Keratinocyte (primary cell): ENCODE results near the gene DNAJB6. TPM values are rescaled to one million over a fixed set of nuclear protein-coding genes. Genes with fewer than 3 reads are reported as not detected.

Experiments
- DNase-seq: peaks from one replicate; pipeline ENCODE4 v3.0.0-alpha.2; 2011; ENCODE audit warnings: low read depth, missing footprints, low spot score
- FAIRE-seq: peaks from 2 replicates; lab custom pipeline; 2011; peaks lifted over from hg19 to GRCh38; lab: Jason Lieb, UNC
- H2AFZ ChIP-seq: 2 replicates; pipeline ENCODE4 v1.6.0; 2012; ENCODE audit warnings: low read length, control low read depth, inconsistent platforms; ENCODE audit not compliant: control insufficient read depth
- H3K27ac ChIP-seq: 2 replicates; pipeline ENCODE4 v1.5.1; 2011; ENCODE audit warnings: low read length; ENCODE audit not compliant: control insufficient read depth, insufficient read depth
- H3K27me3 ChIP-seq: 3 replicates; pipeline ENCODE4 v1.6.0; 2011; ENCODE audit warnings: low read length; ENCODE audit not compliant: control insufficient read depth, insufficient read depth; ENCODE audit errors: extremely low read depth
- H3K36me3 ChIP-seq, 2 experiments: 2 replicates in 1 of 2; 3 replicates in 1 of 2; pipeline ENCODE4 v1.5.1; 2011; ENCODE audit warnings: low read length in 2 of 2, mild to moderate bottlenecking in 1 of 2; ENCODE audit not compliant: control insufficient read depth in 2 of 2, insufficient read depth in 2 of 2; ENCODE audit errors: extremely low read depth in 1 of 2
- H3K4me1 ChIP-seq: 3 replicates; pipeline ENCODE4 v1.5.1; 2011; ENCODE audit warnings: low read length; ENCODE audit not compliant: control insufficient read depth, insufficient read depth; ENCODE audit errors: extremely low read depth
- H3K4me2 ChIP-seq: 3 replicates; pipeline ENCODE4 v1.6.0; 2011; ENCODE audit warnings: low read depth, low read length; ENCODE audit not compliant: control insufficient read depth, insufficient read depth; ENCODE audit errors: extremely low read depth
- H3K4me3 ChIP-seq, 3 experiments: fragments of 200-600 bp in 1 of 3; sonication (generic) in 1 of 3; 2 replicates in 2 of 3; 3 replicates in 1 of 3; pipeline ENCODE4 v1.5.1; 2011 to 2016; ENCODE audit warnings: low read length in 3 of 3, mild to moderate bottlenecking in 3 of 3, control low read depth in 2 of 3, inconsistent platforms in 1 of 3, low read depth in 1 of 3, mixed read lengths in 1 of 3, mixed run types in 1 of 3, moderate library complexity in 1 of 3; ENCODE audit not compliant: control insufficient read depth in 2 of 3, insufficient read depth in 2 of 3; ENCODE audit errors: extremely low read depth in 1 of 3
- H3K79me2 ChIP-seq: 2 replicates; pipeline ENCODE4 v1.6.0; 2012; ENCODE audit warnings: low read length; ENCODE audit not compliant: control insufficient read depth, insufficient read depth
- H3K9ac ChIP-seq: 3 replicates; pipeline ENCODE4 v1.6.0; 2011; ENCODE audit warnings: low read length; ENCODE audit not compliant: control insufficient read depth, insufficient read depth; ENCODE audit errors: extremely low read depth
- H3K9me1 ChIP-seq: 3 replicates; pipeline ENCODE4 v1.6.0; 2011; ENCODE audit warnings: low read length; ENCODE audit not compliant: control insufficient read depth, insufficient read depth; ENCODE audit errors: extremely low read depth
- H3K9me3 ChIP-seq: 2 replicates; pipeline ENCODE4 v1.5.1; 2012; ENCODE audit warnings: low read depth, low read length; ENCODE audit not compliant: control insufficient read depth
- H4K20me1 ChIP-seq: 3 replicates; pipeline ENCODE4 v1.6.0; 2011; ENCODE audit warnings: low read length; ENCODE audit not compliant: control insufficient read depth, insufficient read depth; ENCODE audit errors: extremely low read depth
- EZH2 ChIP-seq: IDR thresholded peaks from one replicate; pipeline ENCODE4 v1.6.1; 2012; ENCODE audit warnings: inconsistent platforms, mild to moderate bottlenecking, low read length, moderate library complexity
- dilution Hi-C: fragments of 300-500 bp; cut with MboI; formaldehyde crosslinking; loops from one replicate; pipeline ENCODE4 v1.7.0; 2020; ENCODE audit warnings: low sequenced_read_pairs; ENCODE audit not compliant: extremely low pct_ligation_motif_present
- polyA plus RNA-seq, 5 experiments: library from polyadenylated mRNA; depleted of rRNA in 3 of 5; stranded (reverse) in 3 of 5; stranded (forward) in 1 of 5; unstranded in 1 of 5; fragments of >200 nt; gene quantifications; 1 replicate in 1 of 5; 2 replicates in 3 of 5; 3 replicates in 1 of 5; pipeline versions ENCODE4 v1.2.1 to v1.2.3, GENCODE V29; 2011 to 2012; ENCODE audit warnings: missing spikeins in 2 of 5, low read depth in 1 of 5, low replicate concordance in 1 of 5
- TF ChIP-seq, protein P1 (sequence below), 3 experiments: IDR thresholded peaks in 1 of 3; conservative IDR thresholded peaks in 1 of 3; optimal IDR thresholded peaks in 1 of 3; 2 replicates in 2 of 3; 3 replicates in 1 of 3; pipeline versions ENCODE3 to v1.5.1; 2011; ENCODE audit warnings: low read length in 3 of 3, mild to moderate bottlenecking in 3 of 3, moderate library complexity in 2 of 3, control low read depth in 1 of 3, inconsistent platforms in 1 of 3; ENCODE audit not compliant: insufficient read depth in 2 of 3; ENCODE audit errors: extremely low read depth in 1 of 3

DNAJB6 gene
- polyA plus RNA-seq, 1 donor (not counting 4 experiments of a cell fraction or from before 2014, with no cell fraction given) = 152 TPM

DNA sequence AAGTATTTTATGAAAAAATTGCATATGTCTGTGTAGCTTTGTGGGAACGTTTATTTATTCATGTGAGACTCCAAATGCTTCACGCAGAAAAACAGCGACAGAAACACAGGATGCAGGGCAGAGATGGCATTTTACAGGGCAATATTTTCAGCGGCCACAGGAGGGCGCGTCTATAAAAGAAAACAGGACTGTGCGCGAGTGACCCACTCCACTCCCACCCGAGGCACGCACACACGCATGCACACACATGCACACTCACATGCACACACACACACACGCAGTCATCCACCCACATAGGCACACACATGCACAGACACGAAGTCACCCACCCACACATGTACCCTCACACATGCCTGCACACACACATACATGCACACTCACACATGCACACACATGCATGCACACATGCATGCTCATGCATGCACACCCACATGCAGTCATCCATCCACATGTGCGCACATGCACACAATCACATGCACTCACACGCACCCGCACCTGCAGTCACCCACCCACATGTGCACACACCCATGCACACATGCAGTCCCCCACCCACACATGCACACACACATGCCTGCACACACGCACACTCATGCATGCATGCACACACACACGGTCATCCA is 96.3 kb downstream of the DNAJB6 start:
- FAIRE-seq = peak; percentile 23

DNA sequence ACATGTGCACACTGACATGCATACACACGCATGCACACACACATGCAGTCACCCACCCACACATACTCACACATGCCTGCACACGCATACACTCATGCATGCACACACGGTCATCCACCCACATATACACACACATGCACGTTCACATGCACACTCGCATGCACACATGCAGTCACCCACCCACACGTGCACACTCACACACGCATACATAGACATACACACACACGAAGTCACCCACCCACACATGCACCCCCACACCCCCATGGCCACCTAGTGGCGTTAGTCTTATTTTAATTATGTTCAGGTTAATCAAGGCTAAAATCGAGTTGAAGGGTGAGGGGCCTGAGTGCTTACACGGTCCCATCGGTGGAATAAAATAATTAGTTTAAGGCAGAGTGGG is 96.8 kb downstream of the DNAJB6 start:
- DNase-seq = no peak
- no peaks in the 10 kb centered on the region for H3K79me2 ChIP-seq
- TF ChIP-seq, protein P1, sequence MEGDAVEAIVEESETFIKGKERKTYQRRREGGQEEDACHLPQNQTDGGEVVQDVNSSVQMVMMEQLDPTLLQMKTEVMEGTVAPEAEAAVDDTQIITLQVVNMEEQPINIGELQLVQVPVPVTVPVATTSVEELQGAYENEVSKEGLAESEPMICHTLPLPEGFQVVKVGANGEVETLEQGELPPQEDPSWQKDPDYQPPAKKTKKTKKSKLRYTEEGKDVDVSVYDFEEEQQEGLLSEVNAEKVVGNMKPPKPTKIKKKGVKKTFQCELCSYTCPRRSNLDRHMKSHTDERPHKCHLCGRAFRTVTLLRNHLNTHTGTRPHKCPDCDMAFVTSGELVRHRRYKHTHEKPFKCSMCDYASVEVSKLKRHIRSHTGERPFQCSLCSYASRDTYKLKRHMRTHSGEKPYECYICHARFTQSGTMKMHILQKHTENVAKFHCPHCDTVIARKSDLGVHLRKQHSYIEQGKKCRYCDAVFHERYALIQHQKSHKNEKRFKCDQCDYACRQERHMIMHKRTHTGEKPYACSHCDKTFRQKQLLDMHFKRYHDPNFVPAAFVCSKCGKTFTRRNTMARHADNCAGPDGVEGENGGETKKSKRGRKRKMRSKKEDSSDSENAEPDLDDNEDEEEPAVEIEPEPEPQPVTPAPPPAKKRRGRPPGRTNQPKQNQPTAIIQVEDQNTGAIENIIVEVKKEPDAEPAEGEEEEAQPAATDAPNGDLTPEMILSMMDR (optimal IDR thresholded peaks at IDR 0.05 in 1 of 3, IDR thresholded peaks at IDR 0.05 in 1 of 3, conservative IDR thresholded peaks at IDR 0.05 in 1 of 3; ENCODE audit: extremely low read depth in 1 of 3, insufficient read depth in 2 of 3, low read length in 3 of 3) = no peak
- TF ChIP-seq EZH2 = no peak
- H3K9me3 ChIP-seq = no peaks in the 10 kb centered on the region
- no peak overlapping the region for H3K9ac ChIP-seq
- no peak overlapping the region for H3K27ac ChIP-seq
- H3K27me3 ChIP-seq = no peaks in the 10 kb centered on the region
- peaks cover 6% of the 10 kb centered on the region for H3K4me1 ChIP-seq
- H3K4me2 ChIP-seq = no peak overlapping the region
- H3K4me3 ChIP-seq = no peak overlapping the region
- dilution Hi-C loops = no loop called here
- H3K9me1 ChIP-seq = no peaks in the 10 kb centered on the region
- no peak overlapping the region for H2AFZ ChIP-seq
- no peaks in the 10 kb centered on the region for H4K20me1 ChIP-seq
- FAIRE-seq = no peak
- H3K36me3 ChIP-seq = no peaks in the 10 kb centered on the region

More for the DNA sequence above, 96.3 kb downstream of the DNAJB6 start:
- Histone ChIP-seq H3K27me3 (no peaks in the 10 kb centered on the region), H3K4me2 (peak overlapping the region; percentile 81), H3K27ac (no peak overlapping the region), H3K79me2 (no peaks in the 10 kb centered on the region), H2AFZ (peak overlapping the region; percentile 61), H3K4me3 (peak overlapping the region in 2 of 3 experiments; percentile 54 to 56), H3K9me3 (no peaks in the 10 kb centered on the region), H3K9me1 (no peaks in the 10 kb centered on the region), H3K9ac (peak overlapping the region; percentile 42), H3K4me1 (peaks cover 6% of the 10 kb centered on the region), H3K36me3 (no peaks in the 10 kb centered on the region), H4K20me1 (no peaks in the 10 kb centered on the region)
- DNase-seq = no peak
- TF ChIP-seq, protein P1 (optimal IDR thresholded peaks at IDR 0.05 in 1 of 3, IDR thresholded peaks at IDR 0.05 in 1 of 3, conservative IDR thresholded peaks at IDR 0.05 in 1 of 3; ENCODE audit: extremely low read depth in 1 of 3, insufficient read depth in 2 of 3, low read length in 3 of 3) = peak; percentile 65 to 71 (median 68)
- TF ChIP-seq EZH2 = no peak
- dilution Hi-C loops = no loop called here
